ENCODE measurements around the gene NCAM2. TPM values are rescaled to one million over a fixed set of nuclear protein-coding genes. Genes with fewer than 3 reads are reported as not detected.

Gene NCAM2
- total and polyA plus RNA-seq, 2 of the 4 experiments (the other 2 are of a cell fraction), result 2.7 to 5.0 TPM

GRCh38 chr21:21079646-21080045, 81.4 kb downstream of the NCAM2 start:
- DNase-seq, result no peak
- no peak overlapping the region for H2BK15ac ChIP-seq (ENCODE audit: low read depth, low read length)
- dilution Hi-C loops (cut with HindIII; ENCODE audit: low sequenced_read_pairs, unreplicated experiment), result no loop called here

More at GRCh38 chr21:21079646-21080045, 81.4 kb downstream of the NCAM2 start:
- no TSS peak for BruUV-seq (replicated peaks)
- no peak for TF ChIP-seq SMC3 (IDR thresholded peaks at IDR 0.05; ENCODE audit: low read depth, low read length)
- no peak for TF ChIP-seq BHLHE40 (IDR thresholded peaks at IDR 0.05; ENCODE audit: low read depth, low read length)
- TF ChIP-seq POLR2A (IDR thresholded peaks at IDR 0.05; ENCODE audit: low read depth, low read length), result no peak
- no peak for TF ChIP-seq FOS (IDR thresholded peaks at IDR 0.05; ENCODE audit: low read depth, low read length)
- no peak for TF ChIP-seq NFE2L2 (IDR thresholded peaks at IDR 0.05; ENCODE audit: low read depth, low read length)
- TF ChIP-seq CEBPB (IDR thresholded peaks at IDR 0.05; ENCODE audit: low read depth, low read length), result no peak
- TF ChIP-seq MAZ (IDR thresholded peaks at IDR 0.05; ENCODE audit: borderline replicate concordance, low read depth, low read length), result no peak
- TF ChIP-seq USF2 (IDR thresholded peaks at IDR 0.05; ENCODE audit: low read depth, low read length), result no peak
- no peak for TF ChIP-seq MXI1 (IDR thresholded peaks at IDR 0.05; ENCODE audit: borderline replicate concordance, low read depth, low read length)
- no peak for TF ChIP-seq RFX5 (IDR thresholded peaks at IDR 0.05; ENCODE audit: low read depth, low read length)
- TF ChIP-seq RCOR1 (IDR thresholded peaks at IDR 0.05; ENCODE audit: insufficient replicate concordance, low read length), result no peak
- TF ChIP-seq CTCF (conservative IDR thresholded peaks at IDR 0.05; ENCODE audit: low read depth, low read length), result no peak
- no peak for TF ChIP-seq MAFK (IDR thresholded peaks at IDR 0.05; ENCODE audit: low read depth, low read length)
- TF ChIP-seq CHD1 (IDR thresholded peaks at IDR 0.05; ENCODE audit: low read depth, low read length), result no peak
- TF ChIP-seq ELK1 (IDR thresholded peaks at IDR 0.05; ENCODE audit: borderline replicate concordance, low read depth, low read length), result no peak
- no peak for TF ChIP-seq RAD21 (IDR thresholded peaks at IDR 0.05; ENCODE audit: low read length)
- H2BK20ac ChIP-seq (ENCODE audit: low read depth, low read length), result no peak overlapping the region
- H3K9me1 ChIP-seq (ENCODE audit: insufficient read depth, low read length), result no peaks in the 10 kb centered on the region
- H2AK5ac ChIP-seq (ENCODE audit: low read depth, low read length), result no peak overlapping the region
- H2AFZ ChIP-seq (replicated peaks; ENCODE audit: low read length, poor library complexity), result no peak overlapping the region
- ChIA-PET CTCF (interaction anchor here (0.9 kb wide), 1 partner anchor 82 kb away, joined by 4 read pairs; no protein-coding TSS in a partner anchor), POLR2A (ENCODE audit: unreplicated experiment) (no interaction called here)
- H2BK5ac ChIP-seq (ENCODE audit: low read depth, low read length, poor library complexity, severe bottlenecking), result no peak overlapping the region
- in situ Hi-C loops (cut with MboI; ENCODE audit: low sequenced_read_pairs), result no loop called here
- no peak overlapping the region for H3K56ac ChIP-seq (ENCODE audit: extremely low read depth, insufficient read depth, low read length)
- no peak overlapping the region for H3K18ac ChIP-seq (ENCODE audit: low read depth, low read length)
- no peak overlapping the region for H2AK9ac ChIP-seq (replicated peaks; ENCODE audit: low read depth, low read length, poor library complexity)
- no peaks in the 10 kb centered on the region for H3K27me3 ChIP-seq (ENCODE audit: control insufficient read depth, insufficient read depth, low read length)
- intact Hi-C loops (cut with micrococcal nuclease), result no loop called here
- no peak for ATAC-seq (ENCODE audit: low read depth)
- no peak overlapping the region for H4K8ac ChIP-seq (ENCODE audit: low read depth in 2 of 2, low read length in 2 of 2)
- no peak overlapping the region for H4K5ac ChIP-seq (ENCODE audit: low read depth, low read length)
- no peak overlapping the region for H4K91ac ChIP-seq (ENCODE audit: insufficient read depth, low read depth, low read length)
- H3K36me3 ChIP-seq (ENCODE audit: control insufficient read depth, insufficient read depth, low read length), result no peaks in the 10 kb centered on the region
- no peak overlapping the region for H3K4ac ChIP-seq (ENCODE audit: low read depth, low read length)
- H3K4me1 ChIP-seq (ENCODE audit: control insufficient read depth, insufficient read depth, low read length), result 0 out of 2 replicates have a peak, but pooled peaks cover 2% of the 10 kb centered on the region
- no peak overlapping the region for H3K27ac ChIP-seq (ENCODE audit: insufficient read depth, low read length)
- no peak overlapping the region for H3K14ac ChIP-seq (replicated peaks; ENCODE audit: low read depth, low read length)
- H3K23ac ChIP-seq (ENCODE audit: low read depth, low read length), result no peak overlapping the region
- H2BK120ac ChIP-seq (ENCODE audit: low read depth, low read length), result no peak overlapping the region
- H3K4me3 ChIP-seq (ENCODE audit: insufficient read depth, low read depth, low read length), result no peak overlapping the region
- no peak overlapping the region for H3K4me2 ChIP-seq (ENCODE audit: low read depth, low read length)
- H3K79me1 ChIP-seq (ENCODE audit: low read depth in 1 of 2, low read length in 2 of 2), result no peaks in the 10 kb centered on the region
- no peaks in the 10 kb centered on the region for H4K20me1 ChIP-seq (ENCODE audit: insufficient read depth, low read length)
- no peaks in the 10 kb centered on the region for H3K9me3 ChIP-seq (ENCODE audit: control insufficient read depth, insufficient read depth, low read length)
- H3K9ac ChIP-seq (ENCODE audit: low read depth, low read length), result no peak overlapping the region
